Myocyte (in vitro differentiated cells): ENCODE data around the gene NPHP4. TPM values are rescaled to one million over a fixed set of nuclear protein-coding genes. Genes with fewer than 3 reads are reported as not detected.
A peak's percentile ranks its signal among the peaks of the same experiment; 100 is the strongest.
"Not testable (repeated sequence)": the region's sequence is repeated elsewhere in the genome, so short reads cannot be mapped to it uniquely, and the experiment has no call there.

ENCODE experiments used
- DNase-seq: peaks from one replicate; pipeline ENCODE4 v3.0.0-alpha.2; 2012; ENCODE audit warnings: low read depth
- total RNA-seq: library from RNA; depleted of rRNA; stranded (reverse); fragments of >200 nt; gene quantifications from 2 replicates; pipeline ENCODE4 v1.2.3, GENCODE V29; 2014

Gene NPHP4
- total RNA-seq, 1 donor from 2014 or later: 2.9 TPM

- no peak for DNase-seq
Observed at GRCh38 chr1:5898266-5898665, 94.0 kb downstream of the NPHP4 start.

- DNase-seq: no peak
Observed at GRCh38 chr1:5896706-5897660, 95.2 kb downstream of the NPHP4 start.

DNA sequence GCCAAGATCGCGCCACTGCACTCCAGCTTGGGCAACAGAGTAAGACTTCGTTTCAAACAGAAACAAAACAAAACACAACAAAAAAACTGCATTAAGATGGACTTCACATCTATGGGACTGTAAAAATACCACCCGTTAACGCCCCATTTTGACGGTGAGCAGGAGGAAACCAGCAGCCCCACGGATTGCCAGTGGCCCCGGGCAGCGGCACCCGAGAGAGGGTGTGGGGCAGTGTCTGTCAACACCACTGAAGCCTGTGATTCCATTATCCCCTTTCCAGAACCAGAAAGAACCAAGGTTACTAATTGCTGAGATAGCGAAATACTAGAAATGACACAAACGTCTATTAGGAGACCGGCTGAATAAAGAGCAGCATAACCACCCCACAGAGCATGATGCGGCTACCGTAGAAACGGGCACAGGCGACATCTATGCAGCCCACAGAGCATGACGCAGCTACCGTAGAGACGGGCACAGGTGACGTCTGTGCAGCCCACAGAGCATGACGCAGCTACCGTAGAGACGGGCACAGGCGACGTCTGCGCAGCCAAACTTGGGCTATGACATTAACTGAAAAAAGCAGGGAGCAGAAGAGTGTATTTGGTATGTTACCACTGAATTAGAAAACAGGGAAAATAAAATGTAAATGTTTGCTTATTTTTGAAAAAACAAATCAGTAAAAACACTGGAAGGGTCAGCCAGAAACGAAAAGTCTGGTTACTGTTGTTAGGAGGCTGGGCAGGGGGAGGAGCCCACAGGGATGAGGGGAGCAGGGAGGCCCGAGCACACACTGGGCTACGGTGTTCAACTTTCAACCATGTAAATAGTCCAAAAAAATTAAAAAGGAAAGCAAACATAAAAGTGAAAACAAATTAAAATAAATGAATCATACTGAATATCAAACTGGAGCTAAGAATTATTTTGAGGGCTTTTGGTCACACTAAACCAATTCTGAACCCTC, 96.5 kb downstream of the NPHP4 start:
- DNase-seq: no peak

- not testable (repeated sequence) for DNase-seq
Observed at GRCh38 chr1:5893699-5894278, 98.4 kb downstream of the NPHP4 start.

DNA sequence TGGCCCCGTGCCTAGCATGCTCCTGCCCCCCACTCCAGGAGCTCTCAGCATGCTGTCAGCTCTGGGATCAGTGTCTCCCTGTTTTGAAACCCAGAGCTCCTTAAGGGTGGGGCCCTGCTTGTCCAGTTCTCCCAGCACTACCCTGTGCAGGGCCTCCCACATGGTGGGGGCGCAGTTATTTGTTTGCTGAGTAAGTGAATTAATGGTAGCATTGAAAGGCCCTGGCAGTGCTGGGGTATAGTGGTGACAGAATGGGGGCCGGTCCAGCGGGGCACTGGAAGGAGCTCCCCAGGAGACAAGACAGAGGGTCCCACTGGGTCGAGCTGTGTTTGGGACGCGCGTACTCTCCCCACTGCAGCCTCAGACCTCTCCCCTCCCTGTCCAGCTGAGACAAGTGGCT, 99.9 kb downstream of the NPHP4 start:
- DNase-seq: no peak

- DNase-seq: peak; percentile 87
Observed at GRCh38 chr1:5891736-5892135, 100.5 kb downstream of the NPHP4 start.

- peak; percentile 65 for DNase-seq
Observed at GRCh38 chr1:5891137-5891536, 101.1 kb downstream of the NPHP4 start.

- peak; percentile 57 for DNase-seq
Observed at GRCh38 chr1:5890346-5891106, 101.7 kb downstream of the NPHP4 start.

DNA sequence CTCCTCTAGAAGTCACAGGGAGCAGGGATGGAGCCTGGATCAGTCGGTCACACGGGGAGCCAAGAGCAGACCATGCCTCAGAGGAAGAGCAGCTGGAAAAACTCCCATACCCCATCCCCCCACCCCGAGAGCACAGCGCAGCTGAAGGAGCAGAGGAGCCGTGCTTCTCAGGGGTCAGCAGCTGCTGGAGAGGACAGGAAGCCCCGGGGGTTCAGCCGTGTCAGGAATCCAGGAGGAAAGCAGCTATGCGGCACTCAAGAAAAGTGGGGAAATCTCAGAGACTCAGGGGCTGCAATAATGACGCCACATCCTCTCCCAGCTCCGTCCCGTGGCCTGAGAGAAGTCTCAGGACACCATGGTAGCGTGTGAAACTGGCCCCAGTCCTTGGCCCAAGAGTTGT, 102.3 kb downstream of the NPHP4 start:
- DNase-seq: no peak

DNA sequence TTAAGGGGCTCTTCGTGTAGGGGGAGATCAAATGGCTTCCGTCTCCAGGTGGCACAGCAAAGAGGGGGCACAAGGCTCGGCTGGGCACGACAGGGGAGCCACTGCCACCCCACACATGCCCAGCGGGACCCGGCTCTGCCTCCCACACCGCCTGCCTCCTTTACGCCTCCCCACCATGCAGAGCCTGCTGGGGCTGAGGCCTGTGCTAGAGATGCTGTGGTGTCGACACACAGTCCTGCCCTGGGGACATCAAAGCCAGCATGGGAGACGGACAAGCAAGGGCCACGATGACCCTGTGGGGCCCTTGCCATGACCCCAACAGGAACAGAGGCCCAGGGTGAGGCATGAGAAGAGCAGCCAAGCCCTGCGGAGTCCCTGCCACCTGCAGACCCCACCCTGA, 102.8 kb downstream of the NPHP4 start:
- no peak for DNase-seq

DNA sequence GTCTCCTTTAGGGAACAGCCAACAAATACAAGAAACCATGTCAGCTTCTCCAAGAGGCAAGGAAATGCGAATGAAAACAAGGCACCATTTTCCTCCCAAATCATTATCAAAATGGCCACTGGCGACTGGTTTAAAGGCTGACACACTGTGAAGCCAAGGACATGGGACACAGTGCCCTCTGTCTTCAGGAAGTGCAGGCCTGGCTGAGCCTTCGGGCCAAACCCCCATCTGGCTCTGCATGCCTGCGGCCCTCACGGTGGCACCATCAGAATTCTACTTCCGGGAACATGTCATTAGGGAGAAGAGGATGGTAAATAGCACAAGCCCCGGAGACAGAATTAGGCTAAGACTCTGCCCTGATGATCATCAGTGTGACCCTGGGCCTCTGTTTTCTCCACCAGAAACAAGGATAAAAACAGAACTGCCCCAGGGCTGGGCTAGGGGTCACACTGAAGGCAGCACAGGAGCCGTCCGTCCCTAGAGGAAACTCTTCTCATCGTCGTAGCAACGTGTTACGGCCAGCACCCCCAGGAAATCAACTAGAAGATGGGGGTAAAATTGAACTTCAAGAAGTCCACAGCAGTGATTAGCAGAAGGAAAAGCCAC, 103.5 kb downstream of the NPHP4 start:
- DNase-seq: no peak

DNA sequence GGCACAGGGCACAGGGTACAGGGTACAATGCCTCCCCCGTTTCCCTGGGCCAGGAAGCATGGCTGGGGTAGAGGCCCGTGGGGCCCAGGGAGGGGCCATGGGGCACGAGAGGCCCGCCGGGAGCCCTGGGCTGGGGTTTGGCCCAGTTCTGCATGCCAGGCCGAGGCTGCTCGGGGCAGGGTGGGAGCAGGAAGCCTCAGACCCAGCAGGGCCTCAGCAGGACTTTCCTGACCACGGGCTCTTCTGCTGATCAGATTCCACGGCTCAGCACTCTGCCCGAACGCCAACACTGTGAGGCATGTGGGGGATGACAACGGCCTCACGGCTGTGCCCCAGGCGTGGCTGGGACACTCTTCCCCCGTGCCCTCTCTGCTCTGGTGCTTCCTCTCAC, 104.3 kb downstream of the NPHP4 start:
- DNase-seq: no peak

DNA sequence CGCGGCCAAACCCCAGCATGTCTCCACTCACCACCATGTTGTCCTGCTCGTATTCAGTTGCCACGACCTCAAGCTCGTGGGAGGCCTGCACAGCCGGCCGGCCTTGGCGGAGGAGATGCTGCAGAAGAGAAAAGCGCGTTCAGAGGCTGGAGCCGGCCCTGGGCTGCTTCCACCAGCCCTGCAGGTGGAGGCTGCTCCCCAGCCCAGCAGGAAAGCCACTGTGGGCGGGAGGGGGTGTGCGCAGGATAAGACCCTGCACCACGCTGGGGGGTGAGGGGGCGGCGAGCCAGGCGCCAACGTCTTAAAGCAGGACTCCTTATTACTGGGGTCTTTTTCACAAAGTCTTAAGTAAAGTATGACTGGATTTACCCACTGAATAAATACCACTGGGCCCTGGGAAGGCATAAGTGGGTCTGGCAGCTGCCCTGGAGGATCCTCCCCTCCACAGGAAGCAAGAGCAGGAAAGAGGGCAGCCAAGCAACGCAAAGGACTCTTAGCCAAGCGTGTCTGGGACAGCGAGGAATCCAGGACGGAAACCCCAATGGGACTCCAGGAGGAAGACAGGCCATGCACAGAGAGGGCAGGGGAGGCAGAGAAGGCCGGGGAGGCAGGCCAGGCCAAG, 104.8 kb downstream of the NPHP4 start:
- no peak for DNase-seq

DNA sequence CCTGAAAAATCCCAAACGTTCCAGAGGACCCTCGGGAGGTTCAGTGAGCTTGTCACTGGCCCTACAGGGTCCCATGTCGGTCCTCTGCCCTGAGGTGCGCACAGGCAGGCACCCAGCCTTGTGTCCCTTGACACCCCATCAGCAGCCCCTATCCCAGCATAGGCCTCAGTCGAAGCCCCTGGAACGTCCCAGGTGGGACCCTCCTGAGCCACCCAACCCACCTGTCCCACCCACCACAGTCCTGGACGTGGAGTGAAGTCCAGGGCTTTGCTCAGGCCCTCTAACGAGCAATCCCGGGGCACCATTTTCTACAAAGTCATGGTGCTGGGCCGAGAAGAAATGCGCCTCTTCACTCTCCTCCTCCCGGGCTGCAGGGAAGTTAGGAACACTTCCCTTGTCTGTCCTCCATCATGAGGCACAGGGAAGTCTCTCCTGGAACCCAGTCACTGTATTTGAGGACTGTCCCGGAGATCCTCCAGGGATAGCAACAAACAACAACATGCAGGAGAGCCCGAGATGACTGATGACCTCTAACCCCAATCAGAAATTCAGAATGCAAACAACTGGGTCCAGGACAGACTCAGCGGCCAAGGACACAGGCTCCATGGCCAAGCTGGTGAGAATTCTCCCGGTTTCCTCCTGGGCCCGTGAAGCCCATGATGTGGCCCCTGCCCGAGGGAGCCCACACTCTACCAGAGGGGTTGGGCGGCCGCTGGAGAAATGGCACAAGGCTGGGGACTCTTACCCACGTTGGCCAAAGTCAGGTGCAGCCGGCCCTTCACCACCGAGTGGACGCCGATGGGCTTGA, 105.5 kb downstream of the NPHP4 start:
- no peak for DNase-seq

GRCh38 chr1:5886140-5886483, 106.1 kb downstream of the NPHP4 start:
- no peak for DNase-seq

DNA sequence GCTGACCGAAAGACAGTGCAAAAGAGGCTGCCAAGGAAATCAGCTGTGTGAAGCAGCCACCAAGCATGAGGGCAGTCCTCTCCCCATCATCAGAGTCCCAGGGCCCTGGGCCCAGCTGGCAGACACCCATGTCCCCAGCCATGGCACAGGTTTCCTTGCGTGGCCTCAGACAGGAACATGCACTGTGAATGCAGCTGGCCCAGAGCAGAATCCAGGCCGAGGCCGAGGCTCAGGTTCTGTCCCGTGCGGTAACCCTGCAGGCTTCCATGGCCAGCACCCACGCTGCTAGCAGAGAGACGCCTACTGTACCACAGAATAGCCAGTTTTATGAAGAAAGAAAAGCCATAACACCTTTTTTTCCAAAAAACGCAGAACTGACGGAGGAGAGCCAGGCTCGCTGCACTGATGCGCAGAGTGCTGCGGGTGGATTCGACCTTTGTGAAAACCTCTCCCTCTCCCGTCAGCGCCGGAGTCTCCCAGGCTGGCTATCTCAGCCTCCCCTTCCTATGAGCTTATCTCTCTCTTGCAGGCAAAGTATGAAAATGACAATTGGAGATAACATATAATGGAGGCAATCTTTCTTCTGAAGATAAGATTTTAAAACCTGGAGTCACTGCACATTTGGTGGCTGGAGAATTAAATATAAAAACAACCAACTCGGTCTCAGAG, 106.6 kb downstream of the NPHP4 start:
- no peak for DNase-seq

- DNase-seq: no peak
Observed at GRCh38 chr1:5884110-5884509, 108.1 kb downstream of the NPHP4 start.
